GM21381 (cell line): ENCODE measurements around the gene CCNE1.
"Not testable (repeated sequence)": the region's sequence is repeated elsewhere in the genome, so short reads cannot be mapped to it uniquely, and the experiment has no call there.

Experiments
- ATAC-seq: cut with Tn5 transposase; IDR thresholded peaks from one replicate; pipeline ENCODE4 v1.9.1; 2021; ENCODE audit warnings: mild to moderate bottlenecking, moderate library complexity; ENCODE audit not compliant: unreplicated experiment

Gene CCNE1

GRCh38 chr19:29812080-29812880 lies 489 bp downstream of the CCNE1 start:
- peak; percentile 16 for ATAC-seq

DNA sequence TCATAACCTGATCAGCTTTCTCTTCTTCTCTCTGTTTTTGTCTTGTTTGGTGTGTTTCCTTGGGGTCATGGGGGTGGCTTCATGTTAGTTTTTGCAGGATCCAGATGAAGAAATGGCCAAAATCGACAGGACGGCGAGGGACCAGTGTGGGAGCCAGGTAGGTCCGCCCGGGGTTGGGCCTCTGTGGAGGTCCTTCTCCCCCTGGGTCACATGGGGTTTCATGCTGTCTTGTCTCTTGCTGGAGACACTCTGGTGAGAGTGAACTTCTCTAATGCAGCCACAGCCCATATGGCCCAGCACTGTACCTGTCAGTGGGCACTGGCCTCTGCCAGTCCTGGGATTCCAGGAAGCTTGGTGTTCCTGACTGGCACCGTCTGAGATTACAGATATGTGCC lies 1.1 kb downstream of the CCNE1 start:
- ATAC-seq, result no peak

- ATAC-seq, result no peak
Measured at GRCh38 chr19:29813642-29814041, 1.9 kb downstream of the CCNE1 start.

- peak; percentile 29 for ATAC-seq
Measured at GRCh38 chr19:29815231-29815630, 3.4 kb downstream of the CCNE1 start.

- ATAC-seq, result no peak
Measured at GRCh38 chr19:29817316-29817715, 5.5 kb downstream of the CCNE1 start.

- no peak for ATAC-seq
Measured at GRCh38 chr19:29819300-29819699, 7.5 kb downstream of the CCNE1 start.

- no peak for ATAC-seq
Measured at GRCh38 chr19:29819986-29820385, 8.2 kb downstream of the CCNE1 start.

- no peak for ATAC-seq
Measured at GRCh38 chr19:29823581-29824330, 12.0 kb downstream of the CCNE1 start.

- not testable (repeated sequence) for ATAC-seq
Measured at GRCh38 chr19:29825263-29825662, 13.5 kb downstream of the CCNE1 start.

- ATAC-seq, result no peak
Measured at GRCh38 chr19:29831041-29831548, 19.3 kb downstream of the CCNE1 start.

DNA sequence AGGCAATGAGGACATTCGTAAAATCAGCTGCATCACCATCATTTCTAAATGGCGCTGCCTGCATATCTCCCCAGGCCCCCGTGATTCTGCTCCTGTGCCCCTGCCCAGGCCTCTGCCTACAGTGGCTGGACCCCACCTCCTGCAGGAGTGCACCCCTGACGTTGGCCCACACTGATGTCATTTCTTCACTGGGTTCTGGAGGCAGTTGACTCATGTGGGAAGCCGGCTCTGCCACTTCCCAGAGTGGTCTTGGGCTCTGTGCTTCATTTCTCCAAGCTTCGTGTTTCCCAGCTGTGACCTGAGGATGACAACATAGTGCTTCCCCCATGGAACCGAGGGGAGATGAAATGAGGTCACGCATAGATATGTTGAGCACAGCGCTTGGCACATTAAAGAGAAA lies 19.9 kb downstream of the CCNE1 start:
- no peak for ATAC-seq

- ATAC-seq, result no peak
Measured at GRCh38 chr19:29832801-29833200, 21.0 kb downstream of the CCNE1 start.

GRCh38 chr19:29833614-29834261 lies 21.9 kb downstream of the CCNE1 start:
- no peak for ATAC-seq

DNA sequence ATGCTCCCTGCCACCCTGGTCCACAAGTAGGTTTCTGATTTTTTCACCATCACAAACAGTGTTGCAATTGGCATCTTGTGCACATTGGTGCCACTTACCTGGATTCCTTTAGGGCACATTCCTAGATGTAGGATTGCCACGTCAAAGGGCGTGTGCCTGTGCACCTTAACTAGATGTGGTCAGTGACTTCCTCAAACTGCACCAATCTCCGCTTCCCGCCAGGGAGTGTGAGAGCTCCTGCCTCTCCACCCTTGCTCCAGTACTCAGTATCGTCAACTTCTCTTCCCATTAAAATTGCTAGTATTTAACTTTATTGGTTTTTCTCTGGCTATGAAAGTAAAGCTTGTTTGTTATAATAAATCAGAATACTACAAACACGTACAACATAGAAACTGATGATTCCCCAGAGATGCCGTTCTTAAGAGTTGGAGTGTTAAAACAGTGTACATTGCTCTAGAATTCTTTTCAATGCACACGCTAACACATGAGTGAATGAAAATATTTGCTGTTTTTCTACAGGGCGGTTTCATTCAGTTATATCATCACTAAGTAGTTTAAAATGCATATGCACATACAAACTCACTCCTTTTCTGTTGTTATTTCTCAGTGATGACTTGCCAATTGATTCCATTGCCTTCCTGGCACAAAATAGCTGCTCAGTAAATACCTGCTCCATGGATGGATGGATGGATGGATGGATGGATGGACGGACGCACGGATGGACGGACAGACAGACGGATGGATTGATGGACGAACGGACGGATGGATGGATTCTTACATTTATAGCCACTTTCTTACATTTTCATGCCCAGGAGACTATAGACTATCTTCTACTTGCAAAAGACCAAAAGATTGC lies 23.4 kb downstream of the CCNE1 start:
- no peak for ATAC-seq

DNA sequence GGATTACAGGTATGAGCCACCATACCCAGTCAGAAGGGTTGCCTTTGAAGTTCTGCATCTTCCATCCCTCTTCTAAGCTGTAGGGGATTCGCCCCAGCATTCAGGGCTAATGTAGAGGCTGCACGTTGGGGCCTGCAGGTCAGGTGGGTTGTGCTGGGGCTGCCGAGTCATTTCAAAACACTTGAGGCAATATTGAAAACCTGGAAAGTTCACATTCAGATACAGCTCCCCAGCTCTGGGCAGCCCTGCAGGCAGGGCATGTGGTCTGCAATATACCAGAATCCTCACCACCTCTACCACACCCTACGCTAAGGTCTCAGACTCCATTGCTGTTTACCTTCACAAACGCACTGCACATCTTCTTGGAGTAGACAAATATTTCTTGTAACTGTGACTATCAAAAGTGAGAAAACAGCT lies 24.6 kb downstream of the CCNE1 start:
- ATAC-seq, result peak; percentile 52

DNA sequence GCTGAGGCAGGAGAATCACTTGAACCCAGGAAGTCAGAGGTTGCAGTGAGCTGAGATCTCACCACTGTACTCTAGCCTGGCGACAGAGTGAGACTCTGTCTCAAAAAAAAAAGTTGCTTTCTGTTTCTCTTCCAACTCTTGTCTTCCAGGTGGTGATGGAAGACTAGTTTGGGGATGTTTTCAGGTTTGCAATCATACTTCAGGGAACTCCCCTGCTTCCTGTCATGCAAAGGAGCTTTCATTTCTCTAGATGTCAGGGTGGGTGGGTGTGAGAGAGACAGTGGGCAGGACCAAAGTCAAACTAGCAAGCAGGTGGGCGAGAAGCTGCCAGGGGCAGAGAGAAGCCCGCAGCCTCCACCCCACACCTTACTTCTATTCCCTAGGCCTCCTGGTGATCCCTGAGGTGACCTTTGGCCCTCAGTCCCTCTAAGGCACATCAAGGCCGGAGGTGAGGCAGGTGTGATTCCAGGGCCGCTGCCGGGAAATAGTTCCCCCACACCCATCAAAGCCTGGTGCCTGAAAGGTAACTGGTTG lies 25.7 kb downstream of the CCNE1 start:
- peak; percentile 82 for ATAC-seq

GRCh38 chr19:29837996-29838395 lies 26.2 kb downstream of the CCNE1 start:
- no peak for ATAC-seq

DNA sequence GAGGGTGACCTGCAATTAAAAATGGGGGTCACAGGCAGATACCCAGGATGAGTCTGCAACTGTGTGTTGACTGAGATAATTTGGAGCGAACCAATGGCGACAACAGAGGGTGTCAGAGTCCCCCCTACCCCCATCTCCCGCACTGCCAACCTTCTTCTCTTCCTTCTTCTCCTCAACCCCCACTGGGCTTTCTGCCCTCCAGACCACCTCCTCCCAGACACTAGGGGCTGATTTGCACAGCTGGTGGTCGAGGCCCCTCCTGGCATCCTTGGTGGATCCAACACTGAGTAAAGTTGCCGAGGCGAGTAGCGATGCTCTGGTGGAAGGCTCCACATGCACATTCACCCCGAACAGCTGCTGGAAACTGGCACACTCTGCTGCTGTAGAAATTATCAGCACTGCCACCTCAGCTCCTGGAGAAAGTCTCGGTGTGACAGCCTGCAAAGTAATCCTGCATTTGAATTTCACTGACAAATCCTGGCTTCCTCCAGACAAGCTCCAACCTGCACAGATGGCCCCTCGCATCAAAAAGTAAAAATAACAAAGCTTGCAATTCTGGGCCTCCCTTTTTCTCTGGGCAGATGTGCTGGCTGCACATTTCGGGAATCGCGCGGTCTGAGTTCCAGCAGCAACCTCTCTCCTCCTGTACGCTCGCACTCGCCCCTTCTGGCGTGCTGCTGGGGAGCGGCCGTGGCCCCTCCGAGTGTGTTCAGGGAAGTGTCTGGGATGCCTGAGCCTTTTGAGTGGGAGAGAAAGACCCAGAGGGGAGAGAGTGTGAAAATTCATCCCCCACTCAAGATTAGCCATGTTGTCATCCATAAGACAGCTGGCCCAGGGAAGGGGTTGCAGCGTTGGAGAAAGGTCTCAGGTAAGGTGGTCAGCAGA lies 28.5 kb downstream of the CCNE1 start:
- ATAC-seq, result no peak

DNA sequence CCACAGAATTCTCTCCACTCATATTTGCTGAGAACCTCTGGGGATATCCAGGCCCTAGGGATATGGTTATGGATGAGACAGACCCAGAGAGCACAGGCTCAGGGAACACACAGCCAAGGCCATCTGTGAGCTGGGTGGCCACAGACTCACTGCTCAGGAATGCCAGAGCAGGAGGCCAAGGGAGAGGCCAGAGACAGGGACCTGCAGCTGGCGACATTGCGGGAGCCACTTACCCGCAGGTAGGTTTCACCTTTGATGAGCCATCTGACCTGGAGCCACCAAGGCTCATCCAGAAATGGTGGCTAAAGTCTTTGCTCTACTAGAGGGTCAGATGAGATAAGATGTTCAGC lies 29.4 kb downstream of the CCNE1 start:
- no peak for ATAC-seq
